ENCODE data around the gene LRP5.
"Not testable (repeated sequence)": the region's sequence is repeated elsewhere in the genome, so short reads cannot be mapped to it uniquely, and the experiment has no call there.

The LRP5 gene

GRCh38 chr11:68469122-68469521 is 156.7 kb downstream of the LRP5 start:
- TF ChIP-seq CTCF (IDR thresholded peaks at IDR 0.05; ENCODE audit: low read depth, low read length) = no peak
- H3K4me3 ChIP-seq (ENCODE audit: low read depth, low read length) = no peak overlapping the region

DNA sequence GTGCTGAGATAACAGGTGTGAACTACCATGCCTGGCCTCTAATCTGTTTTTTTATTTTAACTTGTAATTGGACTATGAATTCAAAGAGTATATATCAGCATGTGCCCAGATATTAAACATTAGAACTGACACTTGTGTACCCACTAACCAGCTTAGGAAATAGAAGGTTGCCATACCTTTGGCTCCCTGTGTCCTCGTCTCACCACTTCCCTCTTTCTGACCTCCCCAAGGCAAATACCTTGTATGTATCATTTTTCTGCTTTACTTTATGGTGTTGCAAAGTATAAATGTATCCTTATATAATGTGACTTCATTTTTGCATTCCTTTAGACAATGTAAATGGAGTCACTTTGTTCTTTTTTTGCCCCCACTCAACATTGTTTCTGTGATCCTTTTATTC is 157.3 kb downstream of the LRP5 start:
- no peak overlapping the region for H3K4me3 ChIP-seq (ENCODE audit: low read depth, low read length)
- no peak for TF ChIP-seq CTCF (IDR thresholded peaks at IDR 0.05; ENCODE audit: low read depth, low read length)

GRCh38 chr11:68470304-68470811 is 158.0 kb downstream of the LRP5 start:
- no peak overlapping the region for H3K4me3 ChIP-seq (ENCODE audit: low read depth, low read length)
- TF ChIP-seq CTCF (IDR thresholded peaks at IDR 0.05; ENCODE audit: low read depth, low read length) = no peak

- TF ChIP-seq CTCF (IDR thresholded peaks at IDR 0.05; ENCODE audit: low read depth, low read length) = no peak
- H3K4me3 ChIP-seq (ENCODE audit: low read depth, low read length) = no peak overlapping the region
Observed at GRCh38 chr11:68471360-68472340, 159.3 kb downstream of the LRP5 start.

- H3K4me3 ChIP-seq (ENCODE audit: low read depth, low read length) = no peak overlapping the region
- no peak for TF ChIP-seq CTCF (IDR thresholded peaks at IDR 0.05; ENCODE audit: low read depth, low read length)
Observed at GRCh38 chr11:68472778-68473177, 160.4 kb downstream of the LRP5 start.

GRCh38 chr11:68473693-68474092 is 161.3 kb downstream of the LRP5 start:
- no peak overlapping the region for H3K4me3 ChIP-seq (ENCODE audit: low read depth, low read length)
- no peak for TF ChIP-seq CTCF (IDR thresholded peaks at IDR 0.05; ENCODE audit: low read depth, low read length)

DNA sequence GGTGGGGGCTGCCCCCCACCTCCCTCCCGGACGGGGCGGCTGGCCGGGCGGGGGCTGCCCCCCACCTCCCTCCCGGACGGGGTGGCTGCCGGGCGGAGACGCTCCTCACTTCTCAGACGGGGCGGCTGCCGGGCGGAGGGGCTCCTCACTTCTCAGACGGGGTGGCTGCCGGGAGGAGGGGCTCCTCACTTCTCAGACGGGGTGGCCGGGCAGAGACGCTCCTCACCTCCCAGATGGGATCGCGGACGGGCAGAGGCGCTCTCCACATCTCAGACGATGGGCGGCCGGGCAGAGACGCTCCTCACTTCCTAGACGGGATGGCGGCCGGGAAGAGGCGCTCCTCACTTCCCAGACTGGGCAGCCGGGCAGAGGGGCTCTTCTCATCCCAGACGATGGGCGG is 163.2 kb downstream of the LRP5 start:
- not testable (repeated sequence) for H3K4me3 ChIP-seq (ENCODE audit: low read depth, low read length)

All from WI38 (cell line).